WTC11 (cell line): ENCODE data around the gene L1CAM. TPM values are rescaled to one million over a fixed set of nuclear protein-coding genes. Genes with fewer than 3 reads are reported as not detected.
A peak's percentile ranks its signal among the peaks of the same experiment; 100 is the strongest.

Source experiments
- AFF4 ChIP-seq: sonication (generic); formaldehyde crosslinking; IDR thresholded peaks from 2 replicates; pipeline ENCODE4 v1.8.1; 2023; ENCODE audit warnings: mild to moderate bottlenecking, missing genetic modification reagents, borderline replicate concordance
- CBFB ChIP-seq: sonication (generic); formaldehyde crosslinking; IDR thresholded peaks from 2 replicates; pipeline ENCODE4 v1.8.1; 2022; ENCODE audit warnings: mild to moderate bottlenecking, low read depth, missing genetic modification reagents
- CREB1 ChIP-seq: sonication (generic); formaldehyde crosslinking; IDR thresholded peaks from 2 replicates; pipeline ENCODE4 v1.8.0; 2023; ENCODE audit warnings: mild to moderate bottlenecking, missing genetic modification reagents
- CREM ChIP-seq: sonication (generic); formaldehyde crosslinking; IDR thresholded peaks from 2 replicates; pipeline ENCODE4 v1.8.1; 2022; ENCODE audit warnings: mild to moderate bottlenecking, missing genetic modification reagents, moderate library complexity
- EMX1 ChIP-seq: fragments of 250-450 bp; sonication (Bioruptor Pico); IDR thresholded peaks from 2 replicates; pipeline ENCODE4 v1.8.0; 2021; ENCODE audit warnings: mild to moderate bottlenecking
- FOXJ3 ChIP-seq: sonication (generic); formaldehyde crosslinking; IDR thresholded peaks from 2 replicates; pipeline ENCODE4 v1.9.0; 2021; ENCODE audit warnings: missing genetic modification reagents, mild to moderate bottlenecking, borderline replicate concordance
- FOXP1 ChIP-seq: sonication (generic); formaldehyde crosslinking; IDR thresholded peaks from 2 replicates; pipeline ENCODE4 v1.8.0; 2022; ENCODE audit warnings: missing genetic modification reagents, mild to moderate bottlenecking, moderate library complexity, borderline replicate concordance
- FOXP4 ChIP-seq: sonication (generic); formaldehyde crosslinking; IDR thresholded peaks from 2 replicates; pipeline ENCODE4 v1.8.0; 2022; ENCODE audit warnings: mild to moderate bottlenecking, missing genetic modification reagents
- GRHL2 ChIP-seq: fragments of 250-450 bp; sonication (Bioruptor Pico); IDR thresholded peaks from 2 replicates; pipeline ENCODE4 v1.8.0; 2022; ENCODE audit warnings: mild to moderate bottlenecking, moderate library complexity; ENCODE audit not compliant: insufficient replicate concordance, severe bottlenecking
- HMGA2 ChIP-seq: fragments of 250-450 bp; sonication (Bioruptor Pico); IDR thresholded peaks from 2 replicates; pipeline ENCODE4 v1.4.0; 2021; ENCODE audit warnings: mild to moderate bottlenecking, moderate library complexity
- MYBL2 ChIP-seq: sonication (generic); formaldehyde crosslinking; IDR thresholded peaks from 2 replicates; pipeline ENCODE4 v1.8.1; 2023; ENCODE audit warnings: mild to moderate bottlenecking, moderate library complexity, missing genetic modification reagents
- NFATC4 ChIP-seq: fragments of 250-450 bp; sonication (Bioruptor Pico); IDR thresholded peaks from 2 replicates; pipeline ENCODE4 v1.9.0; 2021; ENCODE audit warnings: mild to moderate bottlenecking
- NR1H2 ChIP-seq: sonication (generic); formaldehyde crosslinking; IDR thresholded peaks from 2 replicates; pipeline ENCODE4 v1.9.0; 2021; ENCODE audit warnings: mild to moderate bottlenecking, moderate library complexity, missing genetic modification reagents
- PRRX2 ChIP-seq: fragments of 250-450 bp; sonication (Bioruptor Pico); IDR thresholded peaks from 2 replicates; pipeline ENCODE4 v1.8.0; 2021; ENCODE audit warnings: mild to moderate bottlenecking
- RELA ChIP-seq: sonication (generic); formaldehyde crosslinking; IDR thresholded peaks from 2 replicates; pipeline ENCODE4 v1.8.1; 2022; ENCODE audit warnings: missing genetic modification reagents, mild to moderate bottlenecking, borderline replicate concordance
- SMAD4 ChIP-seq: sonication (generic); formaldehyde crosslinking; IDR thresholded peaks from 2 replicates; pipeline ENCODE4 v1.8.0; 2022; ENCODE audit warnings: mild to moderate bottlenecking, missing genetic modification reagents
- SOX15 ChIP-seq: fragments of 250-450 bp; sonication (Bioruptor Pico); IDR thresholded peaks from 2 replicates; pipeline ENCODE4 v1.9.0; 2021; ENCODE audit warnings: mild to moderate bottlenecking
- TEAD1 ChIP-seq: sonication (generic); formaldehyde crosslinking; IDR thresholded peaks from 2 replicates; pipeline ENCODE4 v1.8.0; 2022; ENCODE audit warnings: mild to moderate bottlenecking, missing genetic modification reagents
- TEAD4 ChIP-seq: sonication (generic); formaldehyde crosslinking; IDR thresholded peaks from 2 replicates; pipeline ENCODE4 v1.8.0; 2022; ENCODE audit warnings: mild to moderate bottlenecking, missing genetic modification reagents
- TP53 ChIP-seq: sonication (generic); formaldehyde crosslinking; IDR thresholded peaks from 2 replicates; pipeline ENCODE4 v1.8.1; 2023; ENCODE audit warnings: mild to moderate bottlenecking, missing genetic modification reagents
- ZNF138 ChIP-seq: sonication (generic); formaldehyde crosslinking; conservative IDR thresholded peaks from 2 replicates; pipeline ENCODE4 v1.8.1; 2022; ENCODE audit warnings: mild to moderate bottlenecking, moderate library complexity, missing genetic modification reagents
- ZNF263 ChIP-seq: sonication (generic); formaldehyde crosslinking; IDR thresholded peaks from 2 replicates; pipeline ENCODE4 v1.8.1; 2022; ENCODE audit warnings: low read depth, mild to moderate bottlenecking, moderate library complexity, missing genetic modification reagents
- ZSCAN18 ChIP-seq: fragments of 250-450 bp; sonication (Bioruptor Pico); IDR thresholded peaks from 2 replicates; pipeline ENCODE4 v2.1.2; 2022; ENCODE audit warnings: mild to moderate bottlenecking, moderate library complexity
- total RNA-seq: library from RNA; stranded (reverse); gene quantifications from 3 replicates; pipeline ENCODE4 v1.2.3, GENCODE V29; 2021
- TF ChIP-seq, protein P1 (sequence below): fragments of 200-600 bp; IDR thresholded peaks from 2 replicates; pipeline ENCODE4 v1.8.0; 2022; ENCODE audit warnings: antibody characterized with exemption
- TF ChIP-seq, protein P2 (sequence below): sonication (generic); formaldehyde crosslinking; IDR thresholded peaks from 2 replicates; pipeline ENCODE4 v1.8.0; 2022; ENCODE audit warnings: missing genetic modification reagents
- TF ChIP-seq, protein P3 (sequence below): sonication (generic); formaldehyde crosslinking; IDR thresholded peaks from 2 replicates; pipeline ENCODE4 v1.8.1; 2023; ENCODE audit warnings: mild to moderate bottlenecking, moderate library complexity, missing genetic modification reagents

Gene L1CAM
- total RNA-seq, 1 experiment from 2014 or later = 40.2 TPM

DNA sequence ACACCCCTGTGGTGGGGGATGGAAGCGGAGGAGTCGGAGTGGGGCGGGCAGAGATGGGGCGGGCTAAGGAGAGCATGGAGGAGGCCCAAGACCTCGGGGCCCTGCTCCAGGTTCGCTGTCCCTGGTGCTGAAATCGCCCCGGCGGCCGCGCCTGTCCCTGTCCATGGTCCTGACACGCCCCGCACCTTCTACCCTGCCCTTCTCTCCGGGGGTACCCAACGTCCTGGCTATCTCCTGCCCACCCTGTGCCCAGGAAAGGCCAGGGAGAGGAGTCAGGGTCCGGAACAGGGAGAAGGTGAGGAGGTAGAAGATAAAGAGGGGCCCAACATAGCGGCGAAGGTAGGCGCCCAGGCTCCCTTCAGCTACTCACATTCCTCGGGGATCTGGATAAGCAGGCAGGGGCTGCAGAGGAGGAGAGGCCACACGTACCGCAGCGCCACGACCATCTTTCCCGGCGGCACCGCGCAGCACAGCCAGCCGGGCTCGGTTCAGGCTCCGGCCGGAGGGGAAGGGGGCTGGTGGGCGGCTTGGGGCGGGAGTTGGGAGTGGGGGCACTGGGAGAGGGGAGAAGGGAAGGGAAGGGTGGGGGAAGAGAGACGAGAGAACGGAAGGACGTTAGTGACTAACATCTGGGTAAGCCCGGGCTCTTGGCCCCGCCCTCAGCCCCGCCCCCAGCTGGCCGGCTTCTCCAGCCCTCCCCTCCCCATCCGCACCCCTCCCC lies 10.4 kb downstream of the L1CAM start (continued):
- TF ChIP-seq EMX1 (CRISPR knock-in tag) (no peak; the same call in 1 of the 2 replicates), TEAD4 (CRISPR knock-in tag) (peak; percentile 99), FOXJ3 (CRISPR knock-in tag) (peak; percentile 89), GRHL2 (CRISPR knock-in tag) (no peak), TP53 (peak; percentile 99), CREM (CRISPR knock-in tag) (peak; percentile 96), RELA (peak; percentile 99), MYBL2 (CRISPR knock-in tag) (peak; percentile 99), ZNF138 (CRISPR knock-in tag) (peak; percentile 92; the same call in 1 of the 2 replicates), NFATC4 (CRISPR knock-in tag) (no peak), AFF4 (CRISPR knock-in tag) (peak; percentile 79; the same call in 1 of the 2 replicates), SMAD4 (CRISPR knock-in tag) (peak; percentile 99), ZSCAN18 (CRISPR knock-in tag) (no peak), ZNF263 (CRISPR knock-in tag) (peak; percentile 75; the same call in 1 of the 2 replicates), CREB1 (CRISPR knock-in tag) (peak; percentile 97), PRRX2 (CRISPR knock-in tag) (no peak), SOX15 (CRISPR knock-in tag) (no peak), NR1H2 (peak; percentile 90), TEAD1 (CRISPR knock-in tag) (peak; percentile 100), CBFB (CRISPR knock-in tag) (peak; percentile 99; the same call in 1 of the 2 replicates), HMGA2 (CRISPR knock-in tag) (no peak), FOXP1 (peak; percentile 100), FOXP4 (peak; percentile 100)
- TF ChIP-seq, protein P1, sequence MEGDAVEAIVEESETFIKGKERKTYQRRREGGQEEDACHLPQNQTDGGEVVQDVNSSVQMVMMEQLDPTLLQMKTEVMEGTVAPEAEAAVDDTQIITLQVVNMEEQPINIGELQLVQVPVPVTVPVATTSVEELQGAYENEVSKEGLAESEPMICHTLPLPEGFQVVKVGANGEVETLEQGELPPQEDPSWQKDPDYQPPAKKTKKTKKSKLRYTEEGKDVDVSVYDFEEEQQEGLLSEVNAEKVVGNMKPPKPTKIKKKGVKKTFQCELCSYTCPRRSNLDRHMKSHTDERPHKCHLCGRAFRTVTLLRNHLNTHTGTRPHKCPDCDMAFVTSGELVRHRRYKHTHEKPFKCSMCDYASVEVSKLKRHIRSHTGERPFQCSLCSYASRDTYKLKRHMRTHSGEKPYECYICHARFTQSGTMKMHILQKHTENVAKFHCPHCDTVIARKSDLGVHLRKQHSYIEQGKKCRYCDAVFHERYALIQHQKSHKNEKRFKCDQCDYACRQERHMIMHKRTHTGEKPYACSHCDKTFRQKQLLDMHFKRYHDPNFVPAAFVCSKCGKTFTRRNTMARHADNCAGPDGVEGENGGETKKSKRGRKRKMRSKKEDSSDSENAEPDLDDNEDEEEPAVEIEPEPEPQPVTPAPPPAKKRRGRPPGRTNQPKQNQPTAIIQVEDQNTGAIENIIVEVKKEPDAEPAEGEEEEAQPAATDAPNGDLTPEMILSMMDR = no peak
- TF ChIP-seq, protein P2, sequence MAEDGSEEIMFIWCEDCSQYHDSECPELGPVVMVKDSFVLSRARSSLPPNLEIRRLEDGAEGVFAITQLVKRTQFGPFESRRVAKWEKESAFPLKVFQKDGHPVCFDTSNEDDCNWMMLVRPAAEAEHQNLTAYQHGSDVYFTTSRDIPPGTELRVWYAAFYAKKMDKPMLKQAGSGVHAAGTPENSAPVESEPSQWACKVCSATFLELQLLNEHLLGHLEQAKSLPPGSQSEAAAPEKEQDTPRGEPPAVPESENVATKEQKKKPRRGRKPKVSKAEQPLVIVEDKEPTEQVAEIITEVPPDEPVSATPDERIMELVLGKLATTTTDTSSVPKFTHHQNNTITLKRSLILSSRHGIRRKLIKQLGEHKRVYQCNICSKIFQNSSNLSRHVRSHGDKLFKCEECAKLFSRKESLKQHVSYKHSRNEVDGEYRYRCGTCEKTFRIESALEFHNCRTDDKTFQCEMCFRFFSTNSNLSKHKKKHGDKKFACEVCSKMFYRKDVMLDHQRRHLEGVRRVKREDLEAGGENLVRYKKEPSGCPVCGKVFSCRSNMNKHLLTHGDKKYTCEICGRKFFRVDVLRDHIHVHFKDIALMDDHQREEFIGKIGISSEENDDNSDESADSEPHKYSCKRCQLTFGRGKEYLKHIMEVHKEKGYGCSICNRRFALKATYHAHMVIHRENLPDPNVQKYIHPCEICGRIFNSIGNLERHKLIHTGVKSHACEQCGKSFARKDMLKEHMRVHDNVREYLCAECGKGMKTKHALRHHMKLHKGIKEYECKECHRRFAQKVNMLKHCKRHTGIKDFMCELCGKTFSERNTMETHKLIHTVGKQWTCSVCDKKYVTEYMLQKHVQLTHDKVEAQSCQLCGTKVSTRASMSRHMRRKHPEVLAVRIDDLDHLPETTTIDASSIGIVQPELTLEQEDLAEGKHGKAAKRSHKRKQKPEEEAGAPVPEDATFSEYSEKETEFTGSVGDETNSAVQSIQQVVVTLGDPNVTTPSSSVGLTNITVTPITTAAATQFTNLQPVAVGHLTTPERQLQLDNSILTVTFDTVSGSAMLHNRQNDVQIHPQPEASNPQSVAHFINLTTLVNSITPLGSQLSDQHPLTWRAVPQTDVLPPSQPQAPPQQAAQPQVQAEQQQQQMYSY (CRISPR knock-in tag) = peak; percentile 78
- TF ChIP-seq, protein P3, sequence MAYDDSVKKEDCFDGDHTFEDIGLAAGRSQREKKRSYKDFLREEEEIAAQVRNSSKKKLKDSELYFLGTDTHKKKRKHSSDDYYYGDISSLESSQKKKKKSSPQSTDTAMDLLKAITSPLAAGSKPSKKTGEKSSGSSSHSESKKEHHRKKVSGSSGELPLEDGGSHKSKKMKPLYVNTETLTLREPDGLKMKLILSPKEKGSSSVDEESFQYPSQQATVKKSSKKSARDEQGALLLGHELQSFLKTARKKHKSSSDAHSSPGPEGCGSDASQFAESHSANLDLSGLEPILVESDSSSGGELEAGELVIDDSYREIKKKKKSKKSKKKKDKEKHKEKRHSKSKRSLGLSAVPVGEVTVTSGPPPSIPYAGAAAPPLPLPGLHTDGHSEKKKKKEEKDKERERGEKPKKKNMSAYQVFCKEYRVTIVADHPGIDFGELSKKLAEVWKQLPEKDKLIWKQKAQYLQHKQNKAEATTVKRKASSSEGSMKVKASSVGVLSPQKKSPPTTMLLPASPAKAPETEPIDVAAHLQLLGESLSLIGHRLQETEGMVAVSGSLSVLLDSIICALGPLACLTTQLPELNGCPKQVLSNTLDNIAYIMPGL = peak; percentile 86; the same call in 1 of the 2 replicates
